Peyer's patch (tissue), 4 donors: ENCODE measurements around the gene ITCH. TPM values are rescaled to one million over a fixed set of nuclear protein-coding genes. Genes with fewer than 3 reads are reported as not detected.

Experiments
- DNase-seq, 3 donors: peaks; one replicate each; pipeline ENCODE4 v3.0.0-alpha.2; 2017 to 2019
- H3K27ac ChIP-seq, 4 donors: fragments of 200-600 bp; sonication (generic); one replicate each; pipeline ENCODE4 v1.5.1; 2016 to 2019
- H3K27me3 ChIP-seq, 2 donors: fragments of 200-600 bp; sonication (generic); one replicate each; pipeline ENCODE4 v1.5.1; 2019
- H3K36me3 ChIP-seq, 3 donors: fragments of 200-600 bp; sonication (generic); one replicate each; pipeline ENCODE4 v1.5.1; 2016 to 2019
- H3K4me1 ChIP-seq, 4 donors: fragments of 200-600 bp; sonication (generic); one replicate each; pipeline ENCODE4 v1.5.1; 2016 to 2019
- H3K4me3 ChIP-seq, 4 donors: fragments of 200-600 bp; sonication (generic); 1 replicate in 3 of 4; 2 replicates in 1 of 4; pipeline ENCODE4 v1.5.1; 2016 to 2019; ENCODE audit warnings: mild to moderate bottlenecking in 1 of 4
- H3K9me3 ChIP-seq, 4 donors: fragments of 200-600 bp; sonication (generic); one replicate each; pipeline ENCODE4 v1.5.1; 2016 to 2019; ENCODE audit warnings: mild to moderate bottlenecking in 1 of 4
- CTCF ChIP-seq, 6 experiments: fragments of 450-650 bp in 4 of 6; fragments of 200-600 bp in 2 of 6; sonication (generic) in 1 of 6; IDR thresholded peaks; one replicate each; pipeline ENCODE4 v1.5.1; 2017 to 2019; ENCODE audit warnings: antibody characterized with exemption in 6 of 6, mild to moderate bottlenecking in 3 of 6, moderate library complexity in 1 of 6
- POLR2A ChIP-seq, 2 donors: fragments of 450-650 bp; IDR thresholded peaks; one replicate each; pipeline ENCODE4 v1.5.1; 2017; ENCODE audit warnings: antibody characterized with exemption in 2 of 2, mild to moderate bottlenecking in 2 of 2, moderate library complexity in 2 of 2
- total RNA-seq, 4 donors: library from RNA; depleted of rRNA; stranded (reverse); fragments of >200 nt; gene quantifications; one replicate each; pipeline ENCODE4 v1.1.0, GENCODE V29; 2016

Gene ITCH
- total RNA-seq, 4 donors from 2014 or later, result 43.6 to 69.3 (median 59.8) TPM

GRCh38 chr20:34532756-34533155 lies 169.7 kb downstream of the ITCH start:
- H3K4me3 ChIP-seq, result no peak overlapping the region
- peaks cover 0 to 9% (median 0%) of the 10 kb centered on the region in 4 donors for H3K4me1 ChIP-seq
- no peaks in the 10 kb centered on the region for H3K9me3 ChIP-seq
- H3K36me3 ChIP-seq, result peaks cover 0 to 97% (median 3%) of the 10 kb centered on the region in 3 donors
- H3K27me3 ChIP-seq, result no peaks in the 10 kb centered on the region
- DNase-seq, result peak in 1 of 3 donors; percentile 38
- no peak overlapping the region for H3K27ac ChIP-seq
- TF ChIP-seq POLR2A (IDR thresholded peaks at IDR 0.05) (no peak), CTCF (IDR thresholded peaks at IDR 0.05) (no peak)

- TF ChIP-seq CTCF (IDR thresholded peaks at IDR 0.05), result no peak
- TF ChIP-seq POLR2A (IDR thresholded peaks at IDR 0.05), result no peak
- peak in 1 of 3 donors; percentile 42 for DNase-seq
- Histone ChIP-seq H3K4me3 (no peak overlapping the region), H3K4me1 (no peaks in the 10 kb centered on the region), H3K27me3 (no peaks in the 10 kb centered on the region), H3K36me3 (peaks cover 0 to 92% (median 0%) of the 10 kb centered on the region in 3 donors), H3K27ac (no peak overlapping the region), H3K9me3 (no peaks in the 10 kb centered on the region)
Measured at GRCh38 chr20:34534391-34535165, 171.5 kb downstream of the ITCH start.

- no peak overlapping the region for H3K4me3 ChIP-seq
- H3K27ac ChIP-seq, result no peak overlapping the region
- no peaks in the 10 kb centered on the region for H3K27me3 ChIP-seq
- TF ChIP-seq POLR2A (IDR thresholded peaks at IDR 0.05) (no peak), CTCF (IDR thresholded peaks at IDR 0.05) (no peak)
- no peaks in the 10 kb centered on the region for H3K9me3 ChIP-seq
- DNase-seq, result peak in 1 of 3 donors; percentile 10
- H3K36me3 ChIP-seq, result peaks cover 0 to 92% (median 0%) of the 10 kb centered on the region in 3 donors
- no peaks in the 10 kb centered on the region for H3K4me1 ChIP-seq
Measured at GRCh38 chr20:34535301-34535840, 172.3 kb downstream of the ITCH start.

DNA sequence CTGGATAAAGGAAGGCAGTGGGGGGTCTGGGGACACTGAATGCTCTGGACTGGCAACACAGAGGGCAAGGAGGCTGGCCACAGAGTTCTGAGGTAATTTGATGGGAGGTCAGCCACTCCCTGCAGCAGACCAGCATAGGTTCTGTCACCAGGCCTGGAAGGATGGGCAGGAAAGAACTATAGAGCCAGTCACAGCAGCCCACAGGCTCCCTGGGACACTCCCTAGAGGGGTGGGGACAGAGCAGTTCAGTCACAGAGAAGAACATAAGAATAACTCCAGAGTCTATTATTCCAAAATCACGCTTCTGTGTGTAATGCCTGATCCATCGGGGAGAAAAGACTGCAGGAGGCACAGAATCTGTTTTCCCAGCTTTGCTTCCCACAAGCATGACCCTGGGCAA lies 172.8 kb downstream of the ITCH start:
- Histone ChIP-seq H3K27ac (no peak overlapping the region), H3K27me3 (no peaks in the 10 kb centered on the region), H3K4me3 (no peak overlapping the region), H3K9me3 (no peaks in the 10 kb centered on the region), H3K36me3 (peaks cover 0 to 92% (median 0%) of the 10 kb centered on the region in 3 donors), H3K4me1 (no peaks in the 10 kb centered on the region)
- TF ChIP-seq POLR2A (IDR thresholded peaks at IDR 0.05), result no peak
- TF ChIP-seq CTCF (IDR thresholded peaks at IDR 0.05), result no peak
- peak in 1 of 3 donors; percentile 19 for DNase-seq

DNA sequence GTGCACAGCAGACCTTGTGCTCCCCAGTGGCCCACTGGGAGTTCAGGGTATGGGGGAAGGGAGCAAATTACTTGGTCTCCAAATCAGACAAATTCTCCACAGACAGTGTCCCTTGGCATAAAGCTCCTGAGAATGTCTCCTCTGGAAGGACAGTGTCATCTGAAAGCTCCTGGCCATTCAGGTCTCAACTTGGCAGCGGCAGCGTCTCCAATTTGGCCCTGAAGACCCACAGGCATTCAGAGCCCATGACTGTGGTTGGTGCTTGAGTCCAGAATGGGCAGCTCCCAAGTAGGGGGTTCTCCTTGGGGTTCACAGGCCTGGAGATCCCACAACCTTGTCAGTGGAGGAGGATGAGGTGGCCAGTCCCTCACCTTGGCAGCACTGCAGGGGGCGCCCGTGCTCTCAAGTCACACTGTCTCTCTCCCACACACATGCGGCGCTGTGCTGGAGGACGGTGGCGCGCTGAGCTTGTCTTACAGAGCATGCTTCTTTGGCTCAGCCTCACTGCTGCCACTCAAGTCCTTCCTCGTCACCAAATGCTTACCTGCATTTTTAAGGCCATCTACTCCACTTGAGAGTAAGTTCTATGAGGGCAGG lies 173.8 kb downstream of the ITCH start:
- Histone ChIP-seq H3K4me1 (no peaks in the 10 kb centered on the region), H3K9me3 (no peaks in the 10 kb centered on the region), H3K27me3 (no peaks in the 10 kb centered on the region), H3K36me3 (peaks cover 0 to 92% (median 0%) of the 10 kb centered on the region in 3 donors), H3K27ac (no peak overlapping the region), H3K4me3 (no peak overlapping the region)
- peak in 2 of 3 donors; percentile 35 to 69 for DNase-seq
- no peak for TF ChIP-seq POLR2A (IDR thresholded peaks at IDR 0.05)
- peak in 4 of 6 experiments; percentile 26 to 40 (median 34) for TF ChIP-seq CTCF (IDR thresholded peaks at IDR 0.05)
